Smooth muscle cell of trachea (primary cell): ENCODE measurements around the gene GAGE12E. TPM values are rescaled to one million over a fixed set of nuclear protein-coding genes. Genes with fewer than 3 reads are reported as not detected.

Source experiments
- total RNA-seq: library from RNA; depleted of rRNA; stranded (reverse); fragments of >200 nt; gene quantifications from 2 replicates; pipeline ENCODE4 v1.2.1, GENCODE V29; 2014

Gene GAGE12E, protein sequence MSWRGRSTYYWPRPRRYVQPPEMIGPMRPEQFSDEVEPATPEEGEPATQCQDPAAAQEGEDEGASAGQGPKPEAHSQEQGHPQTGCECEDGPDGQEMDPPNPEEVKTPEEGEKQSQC
- not detected in 2 replicates for total RNA-seq

DNA sequence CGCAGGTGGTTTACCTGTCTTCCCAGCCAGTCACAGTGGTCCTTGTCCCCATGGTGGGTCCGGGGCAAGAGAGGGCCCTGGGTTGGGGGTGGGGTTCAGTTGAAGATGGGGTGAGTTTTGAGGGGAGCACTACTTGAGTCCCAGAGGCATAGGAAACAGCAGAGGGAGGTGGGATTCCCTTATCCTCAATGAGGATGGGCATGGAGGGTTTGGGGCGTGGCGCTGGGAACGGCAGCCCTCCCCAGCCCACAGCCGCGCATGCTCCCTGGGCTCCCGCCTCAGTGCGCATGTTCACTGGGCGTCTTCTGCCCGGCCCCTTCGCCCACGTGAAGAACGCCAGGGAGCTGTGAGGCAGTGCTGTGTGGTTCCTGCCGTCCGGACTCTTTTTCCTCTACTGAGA, at the start of gene GAGE12E:
GAGE12E (plus strand) TSS at position 301 of the 400 bp plus-strand sequence. CDS start 1,155 bp downstream, outside the sequence.

DNA sequence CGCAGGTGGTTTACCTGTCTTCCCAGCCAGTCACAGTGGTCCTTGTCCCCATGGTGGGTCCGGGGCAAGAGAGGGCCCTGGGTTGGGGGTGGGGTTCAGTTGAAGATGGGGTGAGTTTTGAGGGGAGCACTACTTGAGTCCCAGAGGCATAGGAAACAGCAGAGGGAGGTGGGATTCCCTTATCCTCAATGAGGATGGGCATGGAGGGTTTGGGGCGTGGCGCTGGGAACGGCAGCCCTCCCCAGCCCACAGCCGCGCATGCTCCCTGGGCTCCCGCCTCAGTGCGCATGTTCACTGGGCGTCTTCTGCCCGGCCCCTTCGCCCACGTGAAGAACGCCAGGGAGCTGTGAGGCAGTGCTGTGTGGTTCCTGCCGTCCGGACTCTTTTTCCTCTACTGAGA, 19.2 kb upstream of the GAGE12E start, which contains the start of gene GAGE12C:
GAGE12C (plus strand) TSS at position 301 of the 400 bp plus-strand sequence. CDS start 1,155 bp downstream, outside the sequence.

DNA sequence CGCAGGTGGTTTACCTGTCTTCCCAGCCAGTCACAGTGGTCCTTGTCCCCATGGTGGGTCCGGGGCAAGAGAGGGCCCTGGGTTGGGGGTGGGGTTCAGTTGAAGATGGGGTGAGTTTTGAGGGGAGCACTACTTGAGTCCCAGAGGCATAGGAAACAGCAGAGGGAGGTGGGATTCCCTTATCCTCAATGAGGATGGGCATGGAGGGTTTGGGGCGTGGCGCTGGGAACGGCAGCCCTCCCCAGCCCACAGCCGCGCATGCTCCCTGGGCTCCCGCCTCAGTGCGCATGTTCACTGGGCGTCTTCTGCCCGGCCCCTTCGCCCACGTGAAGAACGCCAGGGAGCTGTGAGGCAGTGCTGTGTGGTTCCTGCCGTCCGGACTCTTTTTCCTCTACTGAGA, 9.7 kb upstream of the GAGE12E start, which contains the start of gene GAGE12D:
GAGE12D (plus strand) TSS at position 301 of the 400 bp plus-strand sequence. CDS start 1,155 bp downstream, outside the sequence.

DNA sequence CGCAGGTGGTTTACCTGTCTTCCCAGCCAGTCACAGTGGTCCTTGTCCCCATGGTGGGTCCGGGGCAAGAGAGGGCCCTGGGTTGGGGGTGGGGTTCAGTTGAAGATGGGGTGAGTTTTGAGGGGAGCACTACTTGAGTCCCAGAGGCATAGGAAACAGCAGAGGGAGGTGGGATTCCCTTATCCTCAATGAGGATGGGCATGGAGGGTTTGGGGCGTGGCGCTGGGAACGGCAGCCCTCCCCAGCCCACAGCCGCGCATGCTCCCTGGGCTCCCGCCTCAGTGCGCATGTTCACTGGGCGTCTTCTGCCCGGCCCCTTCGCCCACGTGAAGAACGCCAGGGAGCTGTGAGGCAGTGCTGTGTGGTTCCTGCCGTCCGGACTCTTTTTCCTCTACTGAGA, 9.5 kb downstream of the GAGE12E start, which contains the start of gene GAGE12F:
GAGE12F (plus strand) TSS at position 301 of the 400 bp plus-strand sequence. CDS start 1,155 bp downstream, outside the sequence.

DNA sequence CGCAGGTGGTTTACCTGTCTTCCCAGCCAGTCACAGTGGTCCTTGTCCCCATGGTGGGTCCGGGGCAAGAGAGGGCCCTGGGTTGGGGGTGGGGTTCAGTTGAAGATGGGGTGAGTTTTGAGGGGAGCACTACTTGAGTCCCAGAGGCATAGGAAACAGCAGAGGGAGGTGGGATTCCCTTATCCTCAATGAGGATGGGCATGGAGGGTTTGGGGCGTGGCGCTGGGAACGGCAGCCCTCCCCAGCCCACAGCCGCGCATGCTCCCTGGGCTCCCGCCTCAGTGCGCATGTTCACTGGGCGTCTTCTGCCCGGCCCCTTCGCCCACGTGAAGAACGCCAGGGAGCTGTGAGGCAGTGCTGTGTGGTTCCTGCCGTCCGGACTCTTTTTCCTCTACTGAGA, 19.0 kb downstream of the GAGE12E start, which contains the start of gene GAGE12G:
GAGE12G (plus strand) TSS at position 301 of the 400 bp plus-strand sequence. CDS start 1,155 bp downstream, outside the sequence.

DNA sequence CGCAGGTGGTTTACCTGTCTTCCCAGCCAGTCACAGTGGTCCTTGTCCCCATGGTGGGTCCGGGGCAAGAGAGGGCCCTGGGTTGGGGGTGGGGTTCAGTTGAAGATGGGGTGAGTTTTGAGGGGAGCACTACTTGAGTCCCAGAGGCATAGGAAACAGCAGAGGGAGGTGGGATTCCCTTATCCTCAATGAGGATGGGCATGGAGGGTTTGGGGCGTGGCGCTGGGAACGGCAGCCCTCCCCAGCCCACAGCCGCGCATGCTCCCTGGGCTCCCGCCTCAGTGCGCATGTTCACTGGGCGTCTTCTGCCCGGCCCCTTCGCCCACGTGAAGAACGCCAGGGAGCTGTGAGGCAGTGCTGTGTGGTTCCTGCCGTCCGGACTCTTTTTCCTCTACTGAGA, 28.6 kb downstream of the GAGE12E start, which contains the start of gene GAGE12H:
GAGE12H (plus strand) TSS at position 301 of the 400 bp plus-strand sequence. CDS start 1,155 bp downstream, outside the sequence.

DNA sequence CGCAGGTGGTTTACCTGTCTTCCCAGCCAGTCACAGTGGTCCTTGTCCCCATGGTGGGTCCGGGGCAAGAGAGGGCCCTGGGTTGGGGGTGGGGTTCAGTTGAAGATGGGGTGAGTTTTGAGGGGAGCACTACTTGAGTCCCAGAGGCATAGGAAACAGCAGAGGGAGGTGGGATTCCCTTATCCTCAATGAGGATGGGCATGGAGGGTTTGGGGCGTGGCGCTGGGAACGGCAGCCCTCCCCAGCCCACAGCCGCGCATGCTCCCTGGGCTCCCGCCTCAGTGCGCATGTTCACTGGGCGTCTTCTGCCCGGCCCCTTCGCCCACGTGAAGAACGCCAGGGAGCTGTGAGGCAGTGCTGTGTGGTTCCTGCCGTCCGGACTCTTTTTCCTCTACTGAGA, 38.1 kb downstream of the GAGE12E start, which contains the start of gene GAGE2A:
GAGE2A (plus strand) TSS at position 301 of the 400 bp plus-strand sequence. CDS start 1,155 bp downstream, outside the sequence.

DNA sequence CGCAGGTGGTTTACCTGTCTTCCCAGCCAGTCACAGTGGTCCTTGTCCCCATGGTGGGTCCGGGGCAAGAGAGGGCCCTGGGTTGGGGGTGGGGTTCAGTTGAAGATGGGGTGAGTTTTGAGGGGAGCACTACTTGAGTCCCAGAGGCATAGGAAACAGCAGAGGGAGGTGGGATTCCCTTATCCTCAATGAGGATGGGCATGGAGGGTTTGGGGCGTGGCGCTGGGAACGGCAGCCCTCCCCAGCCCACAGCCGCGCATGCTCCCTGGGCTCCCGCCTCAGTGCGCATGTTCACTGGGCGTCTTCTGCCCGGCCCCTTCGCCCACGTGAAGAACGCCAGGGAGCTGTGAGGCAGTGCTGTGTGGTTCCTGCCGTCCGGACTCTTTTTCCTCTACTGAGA, 47.6 kb downstream of the GAGE12E start, which contains the start of gene GAGE1:
GAGE1 (plus strand) TSS at position 301 of the 400 bp plus-strand sequence. CDS start 1,155 bp downstream, outside the sequence.

Other genes starting within 250 kb of the GAGE12E start
- gene GAGE10, start 247.6 kb upstream of the GAGE12E start, total RNA-seq = not detected in 2 replicates
- not detected in 2 replicates for gene GAGE12J, start 229.3 kb upstream of the GAGE12E start, total RNA-seq
- gene GAGE13, start 219.7 kb upstream of the GAGE12E start, total RNA-seq = not detected in 2 replicates
- gene GAGE12C, start 19.1 kb upstream of the GAGE12E start, total RNA-seq = not detected in 2 replicates
- not detected in 2 replicates for gene GAGE12D, start 9.6 kb upstream of the GAGE12E start, total RNA-seq
- gene GAGE12F, start 9.6 kb downstream of the GAGE12E start, total RNA-seq = not detected in 2 replicates
- gene GAGE12G, start 19.1 kb downstream of the GAGE12E start, total RNA-seq = not detected in 2 replicates
- not detected in 2 replicates for gene GAGE12H, start 28.7 kb downstream of the GAGE12E start, total RNA-seq
- not detected in 2 replicates for gene GAGE2A, start 38.2 kb downstream of the GAGE12E start, total RNA-seq
- not detected in 2 replicates for gene GAGE1, start 47.7 kb downstream of the GAGE12E start, total RNA-seq
- gene PAGE1, start 144.7 kb downstream of the GAGE12E start, total RNA-seq = not detected in 2 replicates